Measurements from ENCODE around the gene ECI2. TPM values are rescaled to one million over a fixed set of nuclear protein-coding genes. Genes with fewer than 3 reads are reported as not detected.

The ECI2 gene
- total and polyA plus RNA-seq, 2 of the 13 experiments (the other 11 are each of a cell fraction or from before 2014, with no cell fraction given), result 78.5 to 228 TPM

DNA sequence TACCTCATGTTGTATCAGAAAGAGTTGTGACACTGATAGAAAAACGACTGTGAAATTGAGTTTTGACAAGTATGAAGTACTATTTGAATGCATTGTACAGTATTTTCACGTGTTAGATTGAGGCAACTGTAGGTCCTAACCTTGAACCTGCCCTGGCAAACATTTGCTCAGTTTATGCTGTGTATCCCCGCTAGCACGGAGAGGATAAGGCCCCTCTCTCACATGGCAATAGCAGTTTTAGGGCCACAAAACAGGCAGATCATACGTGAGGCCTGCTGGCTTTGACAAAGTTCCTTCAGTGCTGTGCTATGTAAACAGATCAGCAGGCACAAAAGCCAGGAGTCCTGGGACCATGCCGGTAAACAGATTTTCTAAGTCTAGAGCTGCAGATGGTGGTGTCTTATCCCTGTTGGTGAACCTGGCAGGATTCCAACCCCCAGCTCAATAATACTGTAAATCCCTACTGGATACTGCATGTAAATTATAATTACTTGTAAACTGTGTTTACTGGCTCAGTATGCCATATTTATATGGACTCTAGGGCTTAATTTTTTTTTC, 32.6 kb downstream of the ECI2 start (continued):
- TF ChIP-seq, protein P1, sequence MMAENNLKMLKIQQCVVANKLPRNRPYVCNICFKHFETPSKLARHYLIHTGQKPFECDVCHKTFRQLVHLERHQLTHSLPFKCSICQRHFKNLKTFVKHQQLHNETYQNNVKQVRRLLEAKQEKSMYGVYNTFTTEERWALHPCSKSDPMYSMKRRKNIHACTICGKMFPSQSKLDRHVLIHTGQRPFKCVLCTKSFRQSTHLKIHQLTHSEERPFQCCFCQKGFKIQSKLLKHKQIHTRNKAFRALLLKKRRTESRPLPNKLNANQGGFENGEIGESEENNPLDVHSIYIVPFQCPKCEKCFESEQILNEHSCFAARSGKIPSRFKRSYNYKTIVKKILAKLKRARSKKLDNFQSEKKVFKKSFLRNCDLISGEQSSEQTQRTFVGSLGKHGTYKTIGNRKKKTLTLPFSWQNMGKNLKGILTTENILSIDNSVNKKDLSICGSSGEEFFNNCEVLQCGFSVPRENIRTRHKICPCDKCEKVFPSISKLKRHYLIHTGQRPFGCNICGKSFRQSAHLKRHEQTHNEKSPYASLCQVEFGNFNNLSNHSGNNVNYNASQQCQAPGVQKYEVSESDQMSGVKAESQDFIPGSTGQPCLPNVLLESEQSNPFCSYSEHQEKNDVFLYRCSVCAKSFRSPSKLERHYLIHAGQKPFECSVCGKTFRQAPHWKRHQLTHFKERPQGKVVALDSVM (CRISPR knock-in tag; IDR thresholded peaks at IDR 0.05), result no peak
- TF ChIP-seq, protein P2, sequence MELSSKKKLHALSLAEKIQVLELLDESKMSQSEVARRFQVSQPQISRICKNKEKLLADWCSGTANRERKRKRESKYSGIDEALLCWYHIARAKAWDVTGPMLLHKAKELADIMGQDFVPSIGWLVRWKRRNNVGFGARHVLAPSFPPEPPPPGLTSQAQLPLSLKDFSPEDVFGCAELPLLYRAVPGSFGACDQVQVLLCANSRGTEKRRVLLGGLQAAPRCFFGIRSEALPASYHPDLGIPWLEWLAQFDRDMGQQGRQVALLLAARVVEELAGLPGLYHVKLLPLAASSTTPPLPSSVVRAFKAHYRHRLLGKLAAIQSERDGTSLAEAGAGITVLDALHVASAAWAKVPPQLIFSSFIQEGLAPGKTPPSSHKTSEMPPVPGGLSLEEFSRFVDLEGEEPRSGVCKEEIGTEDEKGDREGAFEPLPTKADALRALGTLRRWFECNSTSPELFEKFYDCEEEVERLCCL (CRISPR knock-in tag; IDR thresholded peaks at IDR 0.05; ENCODE audit: borderline replicate concordance), result no peak
- TF ChIP-seq, protein P3, sequence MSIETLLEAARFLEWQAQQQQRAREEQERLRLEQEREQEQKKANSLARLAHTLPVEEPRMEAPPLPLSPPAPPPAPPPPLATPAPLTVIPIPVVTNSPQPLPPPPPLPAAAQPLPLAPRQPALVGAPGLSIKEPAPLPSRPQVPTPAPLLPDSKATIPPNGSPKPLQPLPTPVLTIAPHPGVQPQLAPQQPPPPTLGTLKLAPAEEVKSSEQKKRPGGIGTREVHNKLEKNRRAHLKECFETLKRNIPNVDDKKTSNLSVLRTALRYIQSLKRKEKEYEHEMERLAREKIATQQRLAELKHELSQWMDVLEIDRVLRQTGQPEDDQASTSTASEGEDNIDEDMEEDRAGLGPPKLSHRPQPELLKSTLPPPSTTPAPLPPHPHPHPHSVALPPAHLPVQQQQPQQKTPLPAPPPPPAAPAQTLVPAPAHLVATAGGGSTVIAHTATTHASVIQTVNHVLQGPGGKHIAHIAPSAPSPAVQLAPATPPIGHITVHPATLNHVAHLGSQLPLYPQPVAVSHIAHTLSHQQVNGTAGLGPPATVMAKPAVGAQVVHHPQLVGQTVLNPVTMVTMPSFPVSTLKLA (IDR thresholded peaks at IDR 0.05), result peak; percentile 56; the same call in 1 of the 2 replicates
- TF ChIP-seq PHF5A (CRISPR knock-in tag; IDR thresholded peaks at IDR 0.05; ENCODE audit: low read depth, unreplicated experiment) (peak; percentile 96), SAP130 (CRISPR knock-in tag; IDR thresholded peaks at IDR 0.05; ENCODE audit: low read depth) (peak; percentile 97), CENPT (CRISPR knock-in tag; IDR thresholded peaks at IDR 0.05; ENCODE audit: low read depth) (no peak), ZFP1 (CRISPR knock-in tag; IDR thresholded peaks at IDR 0.05) (peak; percentile 95), ZNF549 (CRISPR knock-in tag; IDR thresholded peaks at IDR 0.05) (no peak), NR2F1 (CRISPR knock-in tag; IDR thresholded peaks at IDR 0.05) (peak; percentile 88 to 94), ZNF33B (CRISPR knock-in tag; IDR thresholded peaks at IDR 0.05) (no peak; the same call in 1 of the 2 replicates), RORA (CRISPR knock-in tag; IDR thresholded peaks at IDR 0.05) (no peak), ZNF709 (CRISPR knock-in tag; IDR thresholded peaks at IDR 0.05) (peak; percentile 87; the same call in 1 of the 2 replicates), RFX5 (IDR thresholded peaks at IDR 0.05; ENCODE audit: low read depth, low read length) (no peak), CEBPG (CRISPR knock-in tag; IDR thresholded peaks at IDR 0.05) (peak; percentile 85), MXI1 (IDR thresholded peaks at IDR 0.05; ENCODE audit: borderline replicate concordance, low read depth, low read length) (peak; percentile 72; the same call in 1 of the 3 replicates)
- TF ChIP-seq, protein P4, sequence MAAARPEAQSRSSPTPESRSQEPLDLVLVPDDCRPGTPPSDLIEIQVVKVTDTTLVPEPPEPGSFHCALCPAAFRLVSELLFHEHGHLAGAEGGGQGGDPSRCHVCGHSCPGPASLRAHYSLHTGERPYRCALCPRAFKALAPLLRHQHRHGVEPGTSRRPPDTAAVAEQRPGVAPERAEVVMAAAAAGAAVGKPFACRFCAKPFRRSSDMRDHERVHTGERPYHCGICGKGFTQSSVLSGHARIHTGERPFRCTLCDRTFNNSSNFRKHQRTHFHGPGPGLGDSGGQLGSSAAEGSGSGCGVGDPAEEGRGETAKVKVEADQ (CRISPR knock-in tag; IDR thresholded peaks at IDR 0.05; ENCODE audit: borderline replicate concordance), result no peak
- TF ChIP-seq, protein P5, sequence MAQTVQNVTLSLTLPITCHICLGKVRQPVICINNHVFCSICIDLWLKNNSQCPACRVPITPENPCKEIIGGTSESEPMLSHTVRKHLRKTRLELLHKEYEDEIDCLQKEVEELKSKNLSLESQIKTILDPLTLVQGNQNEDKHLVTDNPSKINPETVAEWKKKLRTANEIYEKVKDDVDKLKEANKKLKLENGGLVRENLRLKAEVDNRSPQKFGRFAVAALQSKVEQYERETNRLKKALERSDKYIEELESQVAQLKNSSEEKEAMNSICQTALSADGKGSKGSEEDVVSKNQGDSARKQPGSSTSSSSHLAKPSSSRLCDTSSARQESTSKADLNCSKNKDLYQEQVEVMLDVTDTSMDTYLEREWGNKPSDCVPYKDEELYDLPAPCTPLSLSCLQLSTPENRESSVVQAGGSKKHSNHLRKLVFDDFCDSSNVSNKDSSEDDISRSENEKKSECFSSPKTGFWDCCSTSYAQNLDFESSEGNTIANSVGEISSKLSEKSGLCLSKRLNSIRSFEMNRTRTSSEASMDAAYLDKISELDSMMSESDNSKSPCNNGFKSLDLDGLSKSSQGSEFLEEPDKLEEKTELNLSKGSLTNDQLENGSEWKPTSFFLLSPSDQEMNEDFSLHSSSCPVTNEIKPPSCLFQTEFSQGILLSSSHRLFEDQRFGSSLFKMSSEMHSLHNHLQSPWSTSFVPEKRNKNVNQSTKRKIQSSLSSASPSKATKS (CRISPR knock-in tag; IDR thresholded peaks at IDR 0.05), result peak; percentile 89; the same call in 1 of the 2 replicates
- TF ChIP-seq, protein P6, sequence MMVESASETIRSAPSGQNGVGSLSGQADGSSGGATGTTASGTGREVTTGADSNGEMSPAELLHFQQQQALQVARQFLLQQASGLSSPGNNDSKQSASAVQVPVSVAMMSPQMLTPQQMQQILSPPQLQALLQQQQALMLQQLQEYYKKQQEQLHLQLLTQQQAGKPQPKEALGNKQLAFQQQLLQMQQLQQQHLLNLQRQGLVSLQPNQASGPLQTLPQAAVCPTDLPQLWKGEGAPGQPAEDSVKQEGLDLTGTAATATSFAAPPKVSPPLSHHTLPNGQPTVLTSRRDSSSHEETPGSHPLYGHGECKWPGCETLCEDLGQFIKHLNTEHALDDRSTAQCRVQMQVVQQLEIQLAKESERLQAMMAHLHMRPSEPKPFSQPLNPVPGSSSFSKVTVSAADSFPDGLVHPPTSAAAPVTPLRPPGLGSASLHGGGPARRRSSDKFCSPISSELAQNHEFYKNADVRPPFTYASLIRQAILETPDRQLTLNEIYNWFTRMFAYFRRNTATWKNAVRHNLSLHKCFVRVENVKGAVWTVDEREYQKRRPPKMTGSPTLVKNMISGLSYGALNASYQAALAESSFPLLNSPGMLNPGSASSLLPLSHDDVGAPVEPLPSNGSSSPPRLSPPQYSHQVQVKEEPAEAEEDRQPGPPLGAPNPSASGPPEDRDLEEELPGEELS (CRISPR knock-in tag; IDR thresholded peaks at IDR 0.05), result peak; percentile 97

All from HepG2 (cell line).